Measurements from ENCODE around the gene MYOZ2. TPM values are rescaled to one million over a fixed set of nuclear protein-coding genes. Genes with fewer than 3 reads are reported as not detected.

MYOZ2 gene
- total RNA-seq, 6 experiments from 2014 or later: 0.28 to 0.71 (median 0.37) TPM

- no peak overlapping the region for H3K4me3 Mint-ChIP-seq
- H3K27ac Mint-ChIP-seq: peak overlapping the region; percentile 40; the same call in 1 of the 2 replicates
- peaks cover 8% of the 10 kb centered on the region; the same call in 1 of the 2 replicates for H3K9me3 Mint-ChIP-seq
- DNase-seq: no peak
- no peaks in the 10 kb centered on the region; the same call in 1 of the 2 replicates for H3K27me3 Mint-ChIP-seq (ENCODE audit: insufficient read depth)
- peaks cover 18% of the 10 kb centered on the region for H3K36me3 Mint-ChIP-seq (ENCODE audit: low read depth)
- TF ChIP-seq CTCF (IDR thresholded peaks at IDR 0.05): no peak
- H3K4me1 Mint-ChIP-seq (ENCODE audit: low read depth): peaks cover 62% of the 10 kb centered on the region
These were observed 69.3 kb downstream of the MYOZ2 start for GRCh38 chr4:119204916-119205315.

GRCh38 chr4:119205690-119206089, 70.1 kb downstream of the MYOZ2 start:
- Mint-ChIP-seq H3K9me3 (peaks cover 8% of the 10 kb centered on the region; the same call in 1 of the 2 replicates), H3K27me3 (ENCODE audit: insufficient read depth) (no peaks in the 10 kb centered on the region; the same call in 1 of the 2 replicates), H3K36me3 (ENCODE audit: low read depth) (peaks cover 16% of the 10 kb centered on the region), H3K4me3 (no peak overlapping the region), H3K27ac (no peak overlapping the region; the same call in 1 of the 2 replicates), H3K4me1 (ENCODE audit: low read depth) (peaks cover 62% of the 10 kb centered on the region)
- TF ChIP-seq CTCF (IDR thresholded peaks at IDR 0.05): no peak
- DNase-seq: no peak

- Mint-ChIP-seq H3K27me3 (ENCODE audit: insufficient read depth) (no peaks in the 10 kb centered on the region; the same call in 1 of the 2 replicates), H3K4me3 (peak overlapping the region; percentile 13), H3K27ac (peak overlapping the region; percentile 61), H3K4me1 (ENCODE audit: low read depth) (peaks cover 67% of the 10 kb centered on the region), H3K36me3 (ENCODE audit: low read depth) (peaks cover 21% of the 10 kb centered on the region), H3K9me3 (peaks cover 8% of the 10 kb centered on the region; the same call in 1 of the 2 replicates)
- DNase-seq: no peak
- TF ChIP-seq CTCF (IDR thresholded peaks at IDR 0.05): no peak
These were observed 70.5 kb downstream of the MYOZ2 start for GRCh38 chr4:119206178-119206577.

- peak overlapping the region; percentile 61 for H3K27ac Mint-ChIP-seq
- peaks cover 5% of the 10 kb centered on the region; the same call in 1 of the 2 replicates for H3K9me3 Mint-ChIP-seq
- no peak for TF ChIP-seq CTCF (IDR thresholded peaks at IDR 0.05)
- H3K27me3 Mint-ChIP-seq (ENCODE audit: insufficient read depth): no peaks in the 10 kb centered on the region; the same call in 1 of the 2 replicates
- H3K4me3 Mint-ChIP-seq: peak overlapping the region; percentile 29
- peaks cover 16% of the 10 kb centered on the region for H3K36me3 Mint-ChIP-seq (ENCODE audit: low read depth)
- H3K4me1 Mint-ChIP-seq (ENCODE audit: low read depth): peaks cover 73% of the 10 kb centered on the region
- DNase-seq: peak; percentile 54
These were observed 71.4 kb downstream of the MYOZ2 start for GRCh38 chr4:119207051-119207450.

GRCh38 chr4:119209077-119209476, 73.4 kb downstream of the MYOZ2 start:
- TF ChIP-seq CTCF (IDR thresholded peaks at IDR 0.05): no peak
- peaks cover 2% of the 10 kb centered on the region; the same call in 1 of the 2 replicates for H3K27me3 Mint-ChIP-seq (ENCODE audit: insufficient read depth)
- peak; percentile 95 for DNase-seq
- peaks cover 17% of the 10 kb centered on the region for H3K36me3 Mint-ChIP-seq (ENCODE audit: low read depth)
- H3K4me1 Mint-ChIP-seq (ENCODE audit: low read depth): peaks cover 73% of the 10 kb centered on the region
- peak overlapping the region; percentile 62 for H3K4me3 Mint-ChIP-seq
- no peaks in the 10 kb centered on the region for H3K9me3 Mint-ChIP-seq
- peak overlapping the region; percentile 90 for H3K27ac Mint-ChIP-seq

Data from HFFc6 (cell line).